22Rv1 (cell line): ENCODE data around the gene DDX3X.

Experiments
- H3K27ac ChIP-seq: fragments of 450-650 bp; 2 replicates; pipeline ENCODE4 v1.5.1; 2017
- CTCF ChIP-seq: fragments of 450-650 bp; IDR thresholded peaks from 2 replicates; pipeline ENCODE4 v1.5.1; 2017; ENCODE audit warnings: mild to moderate bottlenecking
- ZFX ChIP-seq: fragments of 450-650 bp; IDR thresholded peaks from 2 replicates; pipeline ENCODE4 v1.6.1; 2017; ENCODE audit warnings: antibody characterized with exemption, borderline replicate concordance

The DDX3X gene

GRCh38 chrX:41332005-41332404, 2.0 kb upstream of the DDX3X start:
- no peak for TF ChIP-seq ZFX
- TF ChIP-seq CTCF, result no peak
- no peak overlapping the region for H3K27ac ChIP-seq

GRCh38 chrX:41332408-41333002, 1.5 kb upstream of the DDX3X start:
- no peak for TF ChIP-seq CTCF
- no peak for TF ChIP-seq ZFX
- H3K27ac ChIP-seq, result peak overlapping the region; percentile 96

GRCh38 chrX:41333003-41333743, 789 bp upstream of the DDX3X start:
- H3K27ac ChIP-seq, result peak overlapping the region; percentile 96
- no peak for TF ChIP-seq ZFX
- TF ChIP-seq CTCF, result no peak

- TF ChIP-seq CTCF, result no peak
- no peak for TF ChIP-seq ZFX
- H3K27ac ChIP-seq, result peak overlapping the region; percentile 96
Measured at GRCh38 chrX:41334363-41335197, 618 bp downstream of the DDX3X start.

GRCh38 chrX:41335198-41335957, 1.4 kb downstream of the DDX3X start:
- no peak for TF ChIP-seq CTCF
- no peak for TF ChIP-seq ZFX
- H3K27ac ChIP-seq, result peak overlapping the region; percentile 96

GRCh38 chrX:41335958-41336331, 2.0 kb downstream of the DDX3X start:
- H3K27ac ChIP-seq, result no peak overlapping the region

More at GRCh38 chrX:41335958-41336331, 2.0 kb downstream of the DDX3X start:
- TF ChIP-seq ZFX, result no peak
- TF ChIP-seq CTCF, result no peak
